ENCODE data around the gene SLC12A6.

SLC12A6 gene

DNA sequence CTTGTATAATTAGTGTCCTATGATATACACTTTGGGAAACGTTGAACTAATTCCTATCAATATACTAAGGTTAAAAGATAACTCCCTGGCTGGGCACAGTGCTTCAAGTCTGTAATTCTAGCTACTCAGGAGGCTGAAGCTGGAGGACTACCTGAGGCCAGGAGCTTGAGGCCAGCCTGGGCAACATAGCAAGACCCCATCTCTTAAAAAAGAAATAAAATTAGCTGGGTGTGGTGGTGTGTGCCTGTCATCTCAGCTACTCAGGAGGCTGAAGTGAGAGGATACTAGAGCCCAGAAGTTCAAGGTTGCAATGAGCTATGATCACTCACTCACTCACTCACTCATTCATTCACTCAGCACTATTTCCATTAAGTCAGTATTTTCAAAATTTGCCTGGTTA lies 55.2 kb downstream of the SLC12A6 start:
- Histone ChIP-seq H3K9ac (ENCODE audit: insufficient read length, low read depth) (no peak overlapping the region), H3K4me1 (ENCODE audit: insufficient read depth, insufficient read length) (no peaks in the 10 kb centered on the region), H3K9me3 (ENCODE audit: insufficient read depth, low read length) (no peaks in the 10 kb centered on the region), H3K4me3 (ENCODE audit: insufficient read length, low read depth) (no peak overlapping the region), H3K36me3 (ENCODE audit: insufficient read depth, insufficient read length, low read length) (no peaks in the 10 kb centered on the region), H3K27me3 (ENCODE audit: insufficient read depth, insufficient read length) (no peaks in the 10 kb centered on the region)
- TF ChIP-seq SUZ12 (IDR thresholded peaks at IDR 0.05; ENCODE audit: extremely low read depth, insufficient read depth, insufficient read length) (no peak), ZNF274 (IDR thresholded peaks at IDR 0.05; ENCODE audit: low read depth, low read length) (no peak), YY1 (IDR thresholded peaks at IDR 0.05; ENCODE audit: insufficient read depth, insufficient read length) (no peak)
- no peak for DNase-seq (ENCODE audit: low read depth, low spot score)

DNA sequence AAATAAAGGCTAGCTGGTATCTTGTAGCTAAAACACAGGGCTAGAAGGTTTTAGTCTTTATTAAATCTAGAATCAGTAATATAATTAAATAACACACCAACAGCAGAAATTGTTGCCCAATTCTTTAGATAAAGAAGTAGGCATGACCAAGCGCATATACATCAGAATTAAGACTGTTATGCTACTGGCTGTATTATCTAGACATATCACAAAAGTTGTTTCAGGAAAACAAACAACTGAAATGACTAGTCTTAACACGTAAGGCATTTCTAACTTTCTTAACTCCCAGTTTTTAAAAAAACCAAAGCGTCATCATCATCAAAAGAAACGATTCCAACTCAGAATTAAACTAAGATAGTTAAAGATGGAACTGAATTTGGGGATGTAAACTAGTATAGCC lies 57.4 kb downstream of the SLC12A6 start:
- no peak overlapping the region for H3K9ac ChIP-seq (ENCODE audit: insufficient read length, low read depth)
- H3K36me3 ChIP-seq (ENCODE audit: insufficient read depth, insufficient read length, low read length), result no peaks in the 10 kb centered on the region
- H3K4me1 ChIP-seq (ENCODE audit: insufficient read depth, insufficient read length), result no peaks in the 10 kb centered on the region
- no peak for DNase-seq (ENCODE audit: low read depth, low spot score)
- no peaks in the 10 kb centered on the region for H3K27me3 ChIP-seq (ENCODE audit: insufficient read depth, insufficient read length)
- no peak overlapping the region for H3K4me3 ChIP-seq (ENCODE audit: insufficient read length, low read depth)
- TF ChIP-seq YY1 (IDR thresholded peaks at IDR 0.05; ENCODE audit: insufficient read depth, insufficient read length), result no peak
- TF ChIP-seq SUZ12 (IDR thresholded peaks at IDR 0.05; ENCODE audit: extremely low read depth, insufficient read depth, insufficient read length), result no peak
- TF ChIP-seq ZNF274 (IDR thresholded peaks at IDR 0.05; ENCODE audit: low read depth, low read length), result no peak
- no peaks in the 10 kb centered on the region for H3K9me3 ChIP-seq (ENCODE audit: insufficient read depth, low read length)

DNA sequence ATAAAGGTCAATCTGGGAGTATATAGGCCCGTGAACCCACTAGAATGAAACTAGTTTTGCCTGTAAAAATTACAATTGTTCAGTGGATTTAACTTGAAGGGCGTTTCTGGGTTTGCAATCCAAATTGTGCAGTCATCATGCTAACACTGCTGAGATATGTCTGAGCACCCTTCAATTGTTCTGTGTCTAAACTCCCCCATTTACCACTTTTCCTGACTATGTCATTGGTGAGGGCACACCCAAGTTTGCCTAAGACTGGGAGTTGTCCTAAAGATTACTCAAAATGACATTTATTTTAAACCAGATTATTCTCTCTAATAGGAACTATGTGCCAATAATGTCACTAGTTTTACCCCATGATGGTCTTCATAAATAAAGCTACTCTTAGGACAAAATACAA lies 58.2 kb downstream of the SLC12A6 start:
- Histone ChIP-seq H3K9me3 (ENCODE audit: insufficient read depth, low read length) (no peaks in the 10 kb centered on the region), H3K36me3 (ENCODE audit: insufficient read depth, insufficient read length, low read length) (no peaks in the 10 kb centered on the region), H3K4me1 (ENCODE audit: insufficient read depth, insufficient read length) (no peaks in the 10 kb centered on the region), H3K4me3 (ENCODE audit: insufficient read length, low read depth) (no peak overlapping the region), H3K9ac (ENCODE audit: insufficient read length, low read depth) (no peak overlapping the region), H3K27me3 (ENCODE audit: insufficient read depth, insufficient read length) (no peaks in the 10 kb centered on the region)
- DNase-seq (ENCODE audit: low read depth, low spot score), result no peak
- TF ChIP-seq YY1 (IDR thresholded peaks at IDR 0.05; ENCODE audit: insufficient read depth, insufficient read length) (no peak), ZNF274 (IDR thresholded peaks at IDR 0.05; ENCODE audit: low read depth, low read length) (no peak), SUZ12 (IDR thresholded peaks at IDR 0.05; ENCODE audit: extremely low read depth, insufficient read depth, insufficient read length) (no peak)

DNA sequence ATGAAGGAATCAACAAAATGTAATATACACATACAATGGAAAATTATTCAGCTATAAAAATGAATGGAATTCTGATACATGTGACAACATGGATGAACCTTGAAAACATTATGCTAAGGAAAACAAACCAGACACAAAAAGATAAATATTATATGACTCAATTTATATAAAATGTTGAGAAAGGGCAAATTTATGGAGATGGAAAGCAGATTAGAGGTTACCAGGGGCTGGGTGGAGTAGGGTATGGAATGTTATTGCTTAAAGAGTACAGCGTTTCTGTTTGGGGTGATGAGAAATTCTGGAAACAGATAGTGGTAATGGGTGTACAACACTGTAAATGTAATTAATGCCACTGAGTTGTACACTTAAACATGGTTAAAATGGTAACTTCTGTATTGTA lies 61.9 kb downstream of the SLC12A6 start:
- H3K27me3 ChIP-seq (ENCODE audit: insufficient read depth, insufficient read length), result no peaks in the 10 kb centered on the region
- no peak overlapping the region for H3K9ac ChIP-seq (ENCODE audit: insufficient read length, low read depth)
- no peak overlapping the region for H3K4me3 ChIP-seq (ENCODE audit: insufficient read length, low read depth)
- no peak for DNase-seq (ENCODE audit: low read depth, low spot score)
- H3K9me3 ChIP-seq (ENCODE audit: insufficient read depth, low read length), result no peaks in the 10 kb centered on the region
- H3K36me3 ChIP-seq (ENCODE audit: insufficient read depth, insufficient read length, low read length), result no peaks in the 10 kb centered on the region
- H3K4me1 ChIP-seq (ENCODE audit: insufficient read depth, insufficient read length), result no peaks in the 10 kb centered on the region
- TF ChIP-seq YY1 (IDR thresholded peaks at IDR 0.05; ENCODE audit: insufficient read depth, insufficient read length) (no peak), SUZ12 (IDR thresholded peaks at IDR 0.05; ENCODE audit: extremely low read depth, insufficient read depth, insufficient read length) (no peak), ZNF274 (IDR thresholded peaks at IDR 0.05; ENCODE audit: low read depth, low read length) (no peak)

GRCh38 chr15:34275154-34275553 lies 62.4 kb downstream of the SLC12A6 start:
- no peak overlapping the region for H3K9ac ChIP-seq (ENCODE audit: insufficient read length, low read depth)

GRCh38 chr15:34271493-34271892 lies 66.1 kb downstream of the SLC12A6 start:
- H3K9ac ChIP-seq (ENCODE audit: insufficient read length, low read depth), result no peak overlapping the region
- no peaks in the 10 kb centered on the region for H3K36me3 ChIP-seq (ENCODE audit: insufficient read depth, insufficient read length, low read length)
- H3K4me1 ChIP-seq (ENCODE audit: insufficient read depth, insufficient read length), result no peaks in the 10 kb centered on the region
- H3K27me3 ChIP-seq (ENCODE audit: insufficient read depth, insufficient read length), result no peaks in the 10 kb centered on the region
- H3K9me3 ChIP-seq (ENCODE audit: insufficient read depth, low read length), result no peaks in the 10 kb centered on the region
- H3K4me3 ChIP-seq (ENCODE audit: insufficient read length, low read depth), result no peak overlapping the region
- DNase-seq (ENCODE audit: low read depth, low spot score), result no peak
- TF ChIP-seq ZNF274 (IDR thresholded peaks at IDR 0.05; ENCODE audit: low read depth, low read length) (no peak), SUZ12 (IDR thresholded peaks at IDR 0.05; ENCODE audit: extremely low read depth, insufficient read depth, insufficient read length) (no peak), YY1 (IDR thresholded peaks at IDR 0.05; ENCODE audit: insufficient read depth, insufficient read length) (no peak)

More at GRCh38 chr15:34275154-34275553, 62.4 kb downstream of the SLC12A6 start:
- DNase-seq (ENCODE audit: low read depth, low spot score), result no peak
- Histone ChIP-seq H3K27me3 (ENCODE audit: insufficient read depth, insufficient read length) (no peaks in the 10 kb centered on the region), H3K9me3 (ENCODE audit: insufficient read depth, low read length) (no peaks in the 10 kb centered on the region), H3K4me3 (ENCODE audit: insufficient read length, low read depth) (no peak overlapping the region), H3K36me3 (ENCODE audit: insufficient read depth, insufficient read length, low read length) (no peaks in the 10 kb centered on the region), H3K4me1 (ENCODE audit: insufficient read depth, insufficient read length) (no peaks in the 10 kb centered on the region)
- no peak for TF ChIP-seq SUZ12 (IDR thresholded peaks at IDR 0.05; ENCODE audit: extremely low read depth, insufficient read depth, insufficient read length)

GRCh38 chr15:34266751-34267150 lies 70.8 kb downstream of the SLC12A6 start:
- no peaks in the 10 kb centered on the region for H3K27me3 ChIP-seq (ENCODE audit: insufficient read depth, insufficient read length)
- no peaks in the 10 kb centered on the region; the same call in 1 of the 2 replicates for H3K9me3 ChIP-seq (ENCODE audit: insufficient read depth, low read length)
- DNase-seq (ENCODE audit: low read depth, low spot score), result no peak
- TF ChIP-seq YY1 (IDR thresholded peaks at IDR 0.05; ENCODE audit: insufficient read depth, insufficient read length), result no peak
- TF ChIP-seq ZNF274 (IDR thresholded peaks at IDR 0.05; ENCODE audit: low read depth, low read length), result no peak
- TF ChIP-seq SUZ12 (IDR thresholded peaks at IDR 0.05; ENCODE audit: extremely low read depth, insufficient read depth, insufficient read length), result no peak
- H3K4me1 ChIP-seq (ENCODE audit: insufficient read depth, insufficient read length), result no peaks in the 10 kb centered on the region
- no peaks in the 10 kb centered on the region for H3K36me3 ChIP-seq (ENCODE audit: insufficient read depth, insufficient read length, low read length)
- H3K4me3 ChIP-seq (ENCODE audit: insufficient read length, low read depth), result no peak overlapping the region
- no peak overlapping the region for H3K9ac ChIP-seq (ENCODE audit: insufficient read length, low read depth)

DNA sequence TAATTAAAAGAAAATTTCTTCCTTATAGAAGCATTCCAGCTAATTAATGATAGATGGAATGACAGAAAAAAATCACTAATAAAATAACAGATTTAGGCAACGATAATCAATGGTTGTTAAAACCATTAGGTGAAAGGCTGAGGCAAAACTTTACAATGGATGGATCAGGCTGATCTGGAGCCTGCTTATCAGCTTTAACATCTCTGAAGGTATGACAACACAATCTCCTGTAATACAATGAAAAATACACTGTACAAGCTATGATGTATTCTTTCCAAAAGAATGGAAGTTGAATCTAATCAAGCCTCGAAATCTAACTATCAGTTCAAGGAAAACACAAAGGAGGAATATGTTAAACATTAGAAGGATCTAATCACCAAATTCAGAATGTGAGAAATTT lies 73.5 kb downstream of the SLC12A6 start:
- Histone ChIP-seq H3K9me3 (ENCODE audit: insufficient read depth, low read length) (no peaks in the 10 kb centered on the region; the same call in 1 of the 2 replicates), H3K9ac (ENCODE audit: insufficient read length, low read depth) (no peak overlapping the region), H3K27me3 (ENCODE audit: insufficient read depth, insufficient read length) (no peaks in the 10 kb centered on the region), H3K4me1 (ENCODE audit: insufficient read depth, insufficient read length) (no peaks in the 10 kb centered on the region), H3K36me3 (ENCODE audit: insufficient read depth, insufficient read length, low read length) (no peaks in the 10 kb centered on the region), H3K4me3 (ENCODE audit: insufficient read length, low read depth) (no peak overlapping the region)
- TF ChIP-seq ZNF274 (IDR thresholded peaks at IDR 0.05; ENCODE audit: low read depth, low read length) (no peak), YY1 (IDR thresholded peaks at IDR 0.05; ENCODE audit: insufficient read depth, insufficient read length) (no peak), SUZ12 (IDR thresholded peaks at IDR 0.05; ENCODE audit: extremely low read depth, insufficient read depth, insufficient read length) (no peak)
- no peak for DNase-seq (ENCODE audit: low read depth, low spot score)
